ENCODE data around the gene DMXL2. TPM values are rescaled to one million over a fixed set of nuclear protein-coding genes. Genes with fewer than 3 reads are reported as not detected.

Gene DMXL2
- total and polyA plus RNA-seq, 2 experiments from 2014 or later = 6.1 to 61.1 TPM

GRCh38 chr15:51576911-51577500 lies 45.6 kb downstream of the DMXL2 start:
- Histone ChIP-seq H3K4me3 (no peak overlapping the region), H3K27me3 (ENCODE audit: insufficient read depth) (no peaks in the 10 kb centered on the region), H3K4me1 (ENCODE audit: insufficient read depth) (no peaks in the 10 kb centered on the region), H3K27ac (ENCODE audit: low read depth) (no peak overlapping the region), H3K36me3 (ENCODE audit: insufficient read depth) (no peaks in the 10 kb centered on the region), H3K79me2 (replicated peaks; ENCODE audit: insufficient read depth) (no peaks in the 10 kb centered on the region), H4K20me1 (replicated peaks; ENCODE audit: insufficient read depth) (no peaks in the 10 kb centered on the region), H3F3A (replicated peaks; ENCODE audit: low read depth) (no peaks in the 10 kb centered on the region), H3K4me2 (no peak overlapping the region), H2AFZ (no peak overlapping the region), H3K9me2 (ENCODE audit: insufficient read depth) (no peaks in the 10 kb centered on the region)
- Mint-ChIP-seq H3K27me3 (ENCODE audit: insufficient read depth, low read depth, poor library complexity) (no peaks in the 10 kb centered on the region), H3K9me3 (no peaks in the 10 kb centered on the region), H3K4me3 (no peak overlapping the region), H3K4me1 (peaks cover 3% of the 10 kb centered on the region; the same call in 1 of the 3 replicates), H3K36me3 (ENCODE audit: low read depth) (no peaks in the 10 kb centered on the region), H3K27ac (no peak overlapping the region)
- no peak for ATAC-seq
- TF ChIP-seq JUNB (IDR thresholded peaks at IDR 0.05; ENCODE audit: unreplicated experiment) (no peak), EZH2phosphoT487 (IDR thresholded peaks at IDR 0.05; ENCODE audit: unreplicated experiment) (no peak), ZNF331 (CRISPR knock-in tag; IDR thresholded peaks at IDR 0.05; ENCODE audit: low read depth) (no peak), STAT1 (IDR thresholded peaks at IDR 0.05; ENCODE audit: unreplicated experiment) (no peak)
- no peak for DNase-seq (ENCODE audit: low spot score)

- no peak overlapping the region for H3K4me3 ChIP-seq
- H3K4me3 Mint-ChIP-seq = no peak overlapping the region
- H2AFZ ChIP-seq = no peak overlapping the region
- DNase-seq (ENCODE audit: low spot score) = no peak
- no peak overlapping the region for H3K27ac ChIP-seq (ENCODE audit: low read depth)
- no peaks in the 10 kb centered on the region for H3F3A ChIP-seq (replicated peaks; ENCODE audit: low read depth)
- H4K20me1 ChIP-seq (replicated peaks; ENCODE audit: insufficient read depth) = no peaks in the 10 kb centered on the region
- H3K27me3 Mint-ChIP-seq (ENCODE audit: insufficient read depth, low read depth, poor library complexity) = no peaks in the 10 kb centered on the region
- H3K4me1 Mint-ChIP-seq = peaks cover 3% of the 10 kb centered on the region; the same call in 1 of the 3 replicates
- no peaks in the 10 kb centered on the region for H3K9me3 Mint-ChIP-seq
- no peaks in the 10 kb centered on the region for H3K79me2 ChIP-seq (replicated peaks; ENCODE audit: insufficient read depth)
- no peak overlapping the region for H3K27ac Mint-ChIP-seq
- no peaks in the 10 kb centered on the region for H3K36me3 ChIP-seq (ENCODE audit: insufficient read depth)
- no peak overlapping the region for H3K4me2 ChIP-seq
- no peaks in the 10 kb centered on the region for H3K4me1 ChIP-seq (ENCODE audit: insufficient read depth)
- ATAC-seq = no peak
- no peaks in the 10 kb centered on the region for H3K27me3 ChIP-seq (ENCODE audit: insufficient read depth)
- H3K9me2 ChIP-seq (ENCODE audit: insufficient read depth) = no peaks in the 10 kb centered on the region
- no peaks in the 10 kb centered on the region for H3K36me3 Mint-ChIP-seq (ENCODE audit: low read depth)
- TF ChIP-seq CTCF (conservative IDR thresholded peaks at IDR 0.05; ENCODE audit: low read depth in 2 of 2) (no peak), ZNF331 (CRISPR knock-in tag; IDR thresholded peaks at IDR 0.05; ENCODE audit: low read depth) (no peak), ZNF462 (CRISPR knock-in tag; IDR thresholded peaks at IDR 0.05) (no peak), ETS1 (IDR thresholded peaks at IDR 0.05) (no peak), REST (IDR thresholded peaks at IDR 0.05; ENCODE audit: unreplicated experiment) (no peak), EZH2phosphoT487 (IDR thresholded peaks at IDR 0.05; ENCODE audit: unreplicated experiment) (no peak)
Observed at GRCh38 chr15:51576286-51576850, 46.2 kb downstream of the DMXL2 start.
